ENCODE data around the gene SEC24D.
A peak's percentile ranks its signal among the peaks of the same experiment; 100 is the strongest.

Gene SEC24D

DNA sequence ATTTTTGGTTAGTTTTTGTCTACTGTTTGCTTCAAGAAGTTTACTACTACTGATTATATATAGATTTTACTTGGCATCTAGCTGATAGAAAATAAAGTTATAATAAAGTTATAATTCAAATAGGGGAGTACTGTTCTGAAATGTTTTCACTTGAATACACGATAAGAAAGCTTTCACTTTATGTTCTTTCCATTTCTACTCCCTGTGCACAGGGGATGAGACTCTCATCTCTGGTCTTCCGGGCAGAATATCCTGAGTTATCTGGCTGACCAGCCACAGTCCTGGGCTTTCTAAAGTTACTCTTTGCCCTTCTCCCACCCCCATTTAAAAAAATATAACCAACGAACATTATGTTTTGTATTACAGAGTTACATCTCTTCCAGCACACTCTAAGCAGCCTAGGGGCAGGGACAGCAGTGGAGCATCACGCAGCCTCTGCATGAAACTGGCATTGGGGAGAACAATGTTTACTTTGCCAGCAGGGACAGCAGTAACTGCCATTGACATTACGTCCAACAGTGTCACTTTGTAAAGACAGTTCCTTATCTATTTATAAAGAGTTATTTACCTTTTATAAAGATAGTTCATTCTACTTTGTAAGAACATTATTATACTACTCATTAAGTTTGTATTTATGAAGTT lies 86.5 kb downstream of the SEC24D start:
- peak; percentile 20 for DNase-seq

DNA sequence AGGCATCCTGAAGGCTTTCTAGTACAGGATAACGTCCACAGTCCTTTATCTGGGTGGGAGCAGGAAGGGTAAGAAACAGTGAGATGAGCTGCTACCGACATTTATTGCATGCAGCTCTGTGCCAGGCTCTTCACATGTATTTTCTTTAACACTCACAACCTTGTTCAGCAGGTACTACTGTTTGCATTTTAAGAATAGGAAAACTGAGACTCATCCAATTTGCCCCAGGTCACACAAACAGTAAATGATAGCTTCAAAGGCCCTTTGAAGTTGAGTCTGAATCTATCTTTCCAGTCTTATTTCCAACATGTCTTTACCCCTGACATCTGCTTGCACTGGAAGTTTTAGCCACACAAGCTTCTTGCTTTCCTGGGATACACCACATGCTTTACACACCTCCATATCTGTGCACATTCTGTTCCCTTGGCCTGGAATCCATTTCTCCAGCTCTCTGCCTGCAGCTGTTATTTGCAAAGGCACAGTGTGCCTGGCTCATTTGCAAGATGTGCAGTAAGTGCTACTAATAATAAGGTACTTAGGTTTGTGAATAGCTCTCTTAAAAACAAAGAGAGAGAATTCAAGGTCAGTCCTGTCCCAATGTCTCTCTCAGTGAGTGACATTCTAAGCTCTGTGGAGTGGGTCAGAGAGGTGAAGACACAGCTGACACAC lies 89.5 kb downstream of the SEC24D start:
- DNase-seq = no peak

- no peak for DNase-seq
These were observed 90.6 kb downstream of the SEC24D start for GRCh38 chr4:118745357-118745756.

GRCh38 chr4:118743867-118744266 lies 92.1 kb downstream of the SEC24D start:
- DNase-seq = no peak

GRCh38 chr4:118742050-118742449 lies 93.9 kb downstream of the SEC24D start:
- DNase-seq = no peak

DNA sequence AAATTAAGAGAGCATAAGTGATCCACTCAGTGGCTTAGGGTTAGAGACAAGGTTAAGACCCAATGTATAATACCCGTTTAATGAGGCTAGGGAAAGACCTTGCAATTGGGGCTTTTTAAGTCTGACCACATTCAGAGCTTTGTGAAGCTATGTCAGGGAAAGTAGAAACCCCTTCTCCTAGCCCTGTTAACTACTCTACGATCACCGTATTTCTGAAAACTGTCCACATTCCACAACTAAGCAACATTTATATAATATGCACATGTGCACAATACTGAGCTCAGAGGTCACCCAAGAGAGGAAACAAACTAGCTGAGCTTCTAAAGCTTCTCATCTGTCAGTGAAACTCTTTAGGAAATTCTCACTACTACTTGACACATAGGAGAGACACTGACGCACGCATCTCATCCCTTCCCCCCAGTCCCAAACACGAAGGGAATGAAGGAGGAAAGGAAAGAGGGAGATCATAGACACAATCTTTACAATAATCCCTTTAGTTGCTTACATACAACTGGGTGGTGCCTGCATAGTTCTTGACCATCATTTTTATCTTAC lies 94.5 kb downstream of the SEC24D start:
- no peak for DNase-seq

GRCh38 chr4:118740869-118741268 lies 95.1 kb downstream of the SEC24D start:
- no peak for DNase-seq

DNA sequence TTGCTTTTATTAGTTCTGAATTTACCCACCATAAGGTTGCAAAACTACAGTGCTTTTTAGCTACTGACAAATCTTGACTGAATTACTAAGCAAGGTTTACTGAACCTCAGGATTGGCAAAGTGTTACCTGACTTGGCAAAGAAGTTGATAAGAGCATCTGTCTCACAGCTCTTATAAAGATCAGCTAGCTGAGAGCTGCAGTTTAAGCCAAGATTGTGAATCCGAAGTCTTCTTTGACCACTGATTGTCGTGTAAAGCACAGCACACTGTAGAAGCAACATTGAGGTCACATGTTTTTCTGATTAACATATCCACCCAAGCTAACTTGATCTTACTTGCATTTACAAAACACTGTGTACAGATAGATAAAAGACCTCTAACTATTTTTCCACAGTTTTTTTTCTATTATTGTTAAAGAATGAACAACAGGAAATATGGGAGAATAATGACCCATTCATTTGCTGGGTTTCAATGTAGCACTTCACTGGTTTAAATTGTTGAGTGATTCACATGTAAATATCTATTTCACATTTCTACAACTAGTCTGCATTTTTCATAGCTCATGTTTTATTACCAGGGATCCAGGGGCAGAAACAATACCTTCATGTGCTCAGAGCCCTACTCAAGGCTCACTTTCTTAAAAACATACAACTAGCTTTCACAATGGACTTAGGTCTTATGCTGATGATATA lies 96.8 kb downstream of the SEC24D start:
- DNase-seq = no peak

DNA sequence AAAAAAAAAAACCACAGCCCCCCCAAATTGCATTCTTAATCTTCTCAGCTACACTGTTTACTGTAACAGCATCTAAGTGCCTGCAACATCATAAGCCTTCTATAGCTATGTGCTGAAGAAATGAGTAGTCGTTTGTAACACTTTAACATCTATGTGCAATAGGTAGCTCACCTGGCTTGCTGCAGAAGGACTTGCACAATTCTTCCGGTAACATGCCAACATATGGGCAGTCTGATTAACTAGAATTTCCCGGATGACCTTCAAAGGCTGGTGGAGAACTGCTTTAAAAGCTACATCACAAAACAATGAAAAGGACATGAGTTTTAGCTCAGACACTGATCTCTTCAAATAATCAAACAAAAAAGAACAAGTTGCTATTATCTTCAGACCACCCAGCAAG lies 97.8 kb downstream of the SEC24D start:
- DNase-seq = no peak

GRCh38 chr4:118736900-118737299 lies 99.0 kb downstream of the SEC24D start:
- DNase-seq = no peak

GRCh38 chr4:118734491-118735205 lies 101.3 kb downstream of the SEC24D start:
- no peak for DNase-seq

GRCh38 chr4:118732591-118733330 lies 103.2 kb downstream of the SEC24D start:
- DNase-seq = no peak

GRCh38 chr4:118730683-118731082 lies 105.2 kb downstream of the SEC24D start:
- DNase-seq = no peak

DNA sequence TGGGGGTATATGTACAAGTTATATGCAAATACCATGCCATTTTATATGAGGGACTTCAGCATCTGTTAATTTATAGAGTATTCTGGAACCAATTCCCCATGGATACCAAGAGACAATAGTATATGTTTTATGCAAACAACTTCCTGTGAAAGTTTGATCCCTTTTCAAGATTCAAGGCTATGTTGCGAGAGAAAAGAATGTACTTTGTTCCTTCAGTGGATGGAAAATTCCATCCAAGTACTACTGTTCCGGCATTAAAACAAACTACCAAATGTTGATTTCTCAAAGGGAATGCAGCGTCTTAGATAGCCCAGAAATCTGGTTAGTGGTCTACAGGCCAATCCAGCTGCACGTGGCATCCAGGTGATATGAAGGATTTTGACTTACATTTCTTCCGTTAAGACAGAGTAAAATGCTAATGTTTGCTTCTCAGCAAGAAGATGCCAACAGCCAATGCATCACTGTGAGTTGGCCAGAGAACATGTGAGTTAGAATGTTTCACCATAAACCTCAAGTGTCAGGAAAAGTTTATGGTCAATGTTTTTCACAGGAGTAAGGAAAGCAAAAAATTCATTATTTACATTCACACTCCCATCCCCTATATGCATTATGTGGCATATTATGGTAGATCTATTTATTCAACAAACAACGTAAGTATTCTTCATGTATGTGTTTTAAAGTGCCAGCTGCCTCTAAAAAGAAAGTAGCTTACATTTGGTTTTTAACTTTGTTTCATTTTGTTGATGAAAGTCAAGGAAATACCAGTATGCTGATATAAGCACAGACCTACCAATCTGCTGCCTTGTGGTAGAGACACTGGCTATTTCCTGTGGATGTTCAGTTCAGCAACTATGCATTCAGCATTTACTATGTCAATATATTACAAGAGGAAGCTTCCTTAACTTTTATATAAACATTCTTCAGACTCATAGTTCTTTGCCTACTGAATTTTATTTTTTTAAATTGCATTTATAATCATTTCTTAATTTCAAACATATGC lies 106.3 kb downstream of the SEC24D start:
- no peak for DNase-seq

GRCh38 chr4:118727360-118727759 lies 108.6 kb downstream of the SEC24D start:
- DNase-seq = no peak

GRCh38 chr4:118723369-118723768 lies 112.6 kb downstream of the SEC24D start:
- DNase-seq = no peak

DNA sequence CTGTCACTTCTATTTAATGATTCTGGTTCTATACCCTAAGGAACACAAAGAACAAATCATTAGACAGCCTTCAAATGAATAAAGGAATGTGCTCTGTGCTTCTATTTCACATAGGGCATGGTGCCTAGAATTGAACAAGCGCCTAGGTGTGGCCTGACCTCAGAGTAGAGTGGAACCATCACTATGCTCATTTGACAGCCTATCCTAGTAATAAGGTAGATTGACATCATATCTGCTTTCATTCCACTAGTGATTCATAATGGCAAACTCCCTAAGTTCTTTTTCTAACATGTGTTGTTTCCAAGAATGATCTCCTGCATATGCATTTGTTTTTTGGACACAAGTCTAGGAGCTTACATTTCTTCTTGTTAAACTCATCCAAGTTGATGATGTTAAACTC lies 114.2 kb downstream of the SEC24D start:
- DNase-seq = no peak

- DNase-seq = no peak
These were observed 117.3 kb downstream of the SEC24D start for GRCh38 chr4:118718511-118719170.

GRCh38 chr4:118716304-118716703 lies 119.6 kb downstream of the SEC24D start:
- DNase-seq = no peak

DNA sequence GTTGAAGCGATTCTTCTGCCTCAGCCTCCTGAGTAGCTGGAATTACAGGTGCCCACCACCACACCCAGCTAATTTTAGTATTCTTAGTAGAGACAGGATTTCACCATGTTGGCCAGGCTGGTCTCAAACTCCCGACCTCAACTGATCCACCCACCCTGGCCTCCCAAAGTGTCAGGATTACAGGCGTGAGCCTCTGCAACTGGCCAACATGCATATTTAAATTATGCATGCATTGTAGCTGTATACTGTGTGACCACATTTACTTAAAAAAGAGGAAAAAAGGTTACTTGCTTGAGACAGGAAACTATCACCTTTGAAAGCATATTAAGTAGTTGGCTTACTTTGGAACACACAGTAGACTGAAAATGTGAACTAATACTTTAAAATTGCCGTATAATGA lies 121.2 kb downstream of the SEC24D start:
- no peak for DNase-seq

DNA sequence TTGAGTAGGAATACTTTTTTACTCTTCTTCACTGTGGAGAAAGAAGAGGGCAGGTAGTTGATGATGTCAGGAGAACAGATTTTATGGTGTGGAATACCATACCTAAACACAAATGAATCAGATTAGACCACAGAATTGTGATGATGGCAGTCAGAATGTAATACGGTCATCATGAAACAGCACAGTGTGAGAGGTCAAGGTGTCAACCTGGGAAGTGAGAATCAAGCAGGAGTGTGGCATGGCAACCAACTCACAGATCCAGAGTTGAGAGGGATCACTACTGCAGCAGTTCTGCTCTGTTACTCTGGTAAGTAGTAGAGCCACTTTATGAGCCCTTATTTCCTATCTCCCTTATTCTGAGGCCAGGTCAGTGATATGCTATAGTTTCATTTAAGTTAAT lies 123.1 kb downstream of the SEC24D start:
- no peak for DNase-seq
